Mucosa of gallbladder (tissue), 1 donor: ENCODE results near the gene ACP6. TPM values are rescaled to one million over a fixed set of nuclear protein-coding genes. Genes with fewer than 3 reads are reported as not detected.
"Not testable (repeated sequence)": the region's sequence is repeated elsewhere in the genome, so short reads cannot be mapped to it uniquely, and the experiment has no call there.

ENCODE experiments used
- DNase-seq: peaks from one replicate; pipeline ENCODE4 v3.0.0-alpha.2; 2020; ENCODE audit warnings: low spot score
- total RNA-seq: library from RNA; stranded (reverse); gene quantifications from one replicate; pipeline ENCODE4 v1.2.1, GENCODE V29; 2021
- donor health status: DM: no; HTN: no; CAD: no.

Gene ACP6
- 23.4 TPM for total RNA-seq

- peak; percentile 96 for DNase-seq
These were observed at the start of gene ACP6 for GRCh38 chr1:147670319-147671001. TSS of gene ACP6 (minus strand) at chr1:147670524. CDS start at chr1:147670048, 476 bp downstream.

- DNase-seq = no peak
These were observed 49.4 kb upstream of the ACP6 start for GRCh38 chr1:147719711-147720225.

GRCh38 chr1:147719029-147719698 lies 48.8 kb upstream of the ACP6 start:
- no peak for DNase-seq

GRCh38 chr1:147717706-147718097 lies 47.4 kb upstream of the ACP6 start:
- DNase-seq = peak; percentile 18

GRCh38 chr1:147717051-147717705 lies 46.9 kb upstream of the ACP6 start:
- peak; percentile 86 for DNase-seq

GRCh38 chr1:147712605-147713004 lies 42.3 kb upstream of the ACP6 start:
- no peak for DNase-seq

GRCh38 chr1:147700042-147701006 lies 30.0 kb upstream of the ACP6 start:
- peak; percentile 75 for DNase-seq

GRCh38 chr1:147699686-147700041 lies 29.3 kb upstream of the ACP6 start:
- DNase-seq = no peak

GRCh38 chr1:147683163-147683763 lies 12.9 kb upstream of the ACP6 start:
- DNase-seq = no peak

GRCh38 chr1:147680608-147681235 lies 10.4 kb upstream of the ACP6 start:
- DNase-seq = not testable (repeated sequence)

- not testable (repeated sequence) for DNase-seq
These were observed 7.4 kb upstream of the ACP6 start for GRCh38 chr1:147677681-147678080.

GRCh38 chr1:147676311-147677085 lies 6.2 kb upstream of the ACP6 start:
- no peak for DNase-seq

GRCh38 chr1:147673816-147674215 lies 3.5 kb upstream of the ACP6 start:
- DNase-seq = no peak

- no peak for DNase-seq
These were observed 3.1 kb upstream of the ACP6 start for GRCh38 chr1:147673406-147673805.

GRCh38 chr1:147669469-147670318 lies 630 bp downstream of the ACP6 start:
- peak; percentile 40 for DNase-seq

- DNase-seq = no peak
These were observed 4.8 kb downstream of the ACP6 start for GRCh38 chr1:147665521-147665920.

- no peak for DNase-seq
These were observed 6.1 kb downstream of the ACP6 start for GRCh38 chr1:147664206-147664605.

- no peak for DNase-seq
These were observed 15.8 kb downstream of the ACP6 start for GRCh38 chr1:147654511-147654910.

- no peak for DNase-seq
These were observed 18.0 kb downstream of the ACP6 start for GRCh38 chr1:147652306-147652705.
